ENCODE measurements around the gene NDFIP2.

DNA sequence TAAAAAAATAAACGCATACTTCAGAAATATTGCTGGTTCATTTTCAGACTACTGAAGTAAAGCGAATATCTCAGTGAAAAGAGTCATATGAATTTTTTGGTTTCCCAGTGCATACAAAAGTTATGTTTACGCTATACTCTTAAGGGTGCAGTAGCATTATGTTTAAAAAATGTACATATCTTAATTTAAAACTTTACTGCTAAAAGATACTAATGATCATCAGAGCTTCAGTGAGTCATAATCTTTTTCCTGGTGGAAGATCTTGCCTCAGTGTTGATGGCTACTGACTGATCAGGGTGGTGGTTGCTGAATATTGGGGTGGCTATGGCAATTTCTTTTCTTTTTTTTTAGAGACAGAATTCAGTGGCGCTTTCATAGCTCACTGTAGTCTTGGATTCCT, 48.9 kb downstream of the NDFIP2 start:
- TF ChIP-seq, protein P1, sequence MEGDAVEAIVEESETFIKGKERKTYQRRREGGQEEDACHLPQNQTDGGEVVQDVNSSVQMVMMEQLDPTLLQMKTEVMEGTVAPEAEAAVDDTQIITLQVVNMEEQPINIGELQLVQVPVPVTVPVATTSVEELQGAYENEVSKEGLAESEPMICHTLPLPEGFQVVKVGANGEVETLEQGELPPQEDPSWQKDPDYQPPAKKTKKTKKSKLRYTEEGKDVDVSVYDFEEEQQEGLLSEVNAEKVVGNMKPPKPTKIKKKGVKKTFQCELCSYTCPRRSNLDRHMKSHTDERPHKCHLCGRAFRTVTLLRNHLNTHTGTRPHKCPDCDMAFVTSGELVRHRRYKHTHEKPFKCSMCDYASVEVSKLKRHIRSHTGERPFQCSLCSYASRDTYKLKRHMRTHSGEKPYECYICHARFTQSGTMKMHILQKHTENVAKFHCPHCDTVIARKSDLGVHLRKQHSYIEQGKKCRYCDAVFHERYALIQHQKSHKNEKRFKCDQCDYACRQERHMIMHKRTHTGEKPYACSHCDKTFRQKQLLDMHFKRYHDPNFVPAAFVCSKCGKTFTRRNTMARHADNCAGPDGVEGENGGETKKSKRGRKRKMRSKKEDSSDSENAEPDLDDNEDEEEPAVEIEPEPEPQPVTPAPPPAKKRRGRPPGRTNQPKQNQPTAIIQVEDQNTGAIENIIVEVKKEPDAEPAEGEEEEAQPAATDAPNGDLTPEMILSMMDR (IDR thresholded peaks at IDR 0.05): no peak
- no peak for TF ChIP-seq POLR2AphosphoS5 (IDR thresholded peaks at IDR 0.05)

Measured in transverse colon (tissue), 4 donors.